HG02973 (cell line): ENCODE results near the gene FKBP2.
"Not testable (repeated sequence)": the region's sequence is repeated elsewhere in the genome, so short reads cannot be mapped to it uniquely, and the experiment has no call there.

Source experiments
- ATAC-seq: cut with Tn5 transposase; IDR thresholded peaks from one replicate; pipeline ENCODE4 v1.9.1; 2021; ENCODE audit warnings: moderate library complexity; ENCODE audit not compliant: unreplicated experiment

FKBP2 gene

DNA sequence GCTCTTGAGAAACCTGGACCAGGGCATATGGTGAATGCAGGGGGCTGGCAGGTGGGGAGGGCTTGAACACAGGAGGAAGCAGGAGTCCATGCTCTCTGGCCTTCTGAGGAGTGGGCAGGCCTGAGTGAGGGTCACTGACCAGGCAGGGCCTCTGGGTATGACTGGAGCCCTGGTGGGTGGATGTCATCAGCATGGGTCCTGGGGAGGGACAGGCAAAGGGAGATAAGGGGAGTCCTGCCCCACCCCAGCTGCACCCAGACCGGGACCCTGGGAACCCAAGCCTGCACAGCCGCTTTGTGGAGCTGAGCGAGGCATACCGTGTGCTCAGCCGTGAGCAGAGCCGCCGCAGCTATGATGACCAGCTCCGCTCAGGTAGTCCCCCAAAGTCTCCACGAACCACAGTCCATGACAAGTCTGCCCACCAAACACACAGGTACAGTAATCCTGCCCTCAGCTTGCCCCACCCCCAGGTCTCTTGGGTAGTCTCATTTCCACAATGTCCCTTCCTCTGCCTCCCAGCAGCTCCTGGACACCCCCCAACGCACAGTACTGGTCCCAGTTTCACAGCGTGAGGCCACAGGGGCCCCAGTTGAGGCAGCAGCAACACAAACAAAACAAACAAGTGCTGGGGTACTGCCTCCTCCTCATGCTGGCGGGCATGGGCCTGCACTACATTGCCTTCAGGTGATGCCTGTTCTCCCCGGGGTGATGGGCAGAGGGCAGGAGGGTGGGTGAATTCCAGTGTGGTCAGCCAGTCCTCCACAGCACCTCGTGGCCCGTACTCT lies 8.5 kb upstream of the FKBP2 start:
- no peak for ATAC-seq

DNA sequence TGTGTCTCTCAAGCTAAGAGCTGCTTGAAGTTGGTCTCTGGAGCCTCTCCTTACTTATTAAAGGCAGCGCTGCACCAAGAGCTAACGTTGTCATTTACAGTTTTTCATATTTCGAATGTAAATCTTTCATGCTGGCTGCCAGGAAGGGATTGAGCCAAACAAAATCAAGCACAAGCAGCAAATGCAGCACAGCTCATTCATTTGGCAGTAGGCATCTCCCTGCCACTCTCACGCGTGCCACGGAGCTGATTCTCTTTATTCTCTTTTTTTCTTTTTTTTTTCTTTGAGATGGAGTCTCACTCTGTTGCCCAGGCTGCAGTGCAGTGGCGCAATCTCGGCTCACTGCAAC lies 8.0 kb upstream of the FKBP2 start:
- ATAC-seq, result no peak

DNA sequence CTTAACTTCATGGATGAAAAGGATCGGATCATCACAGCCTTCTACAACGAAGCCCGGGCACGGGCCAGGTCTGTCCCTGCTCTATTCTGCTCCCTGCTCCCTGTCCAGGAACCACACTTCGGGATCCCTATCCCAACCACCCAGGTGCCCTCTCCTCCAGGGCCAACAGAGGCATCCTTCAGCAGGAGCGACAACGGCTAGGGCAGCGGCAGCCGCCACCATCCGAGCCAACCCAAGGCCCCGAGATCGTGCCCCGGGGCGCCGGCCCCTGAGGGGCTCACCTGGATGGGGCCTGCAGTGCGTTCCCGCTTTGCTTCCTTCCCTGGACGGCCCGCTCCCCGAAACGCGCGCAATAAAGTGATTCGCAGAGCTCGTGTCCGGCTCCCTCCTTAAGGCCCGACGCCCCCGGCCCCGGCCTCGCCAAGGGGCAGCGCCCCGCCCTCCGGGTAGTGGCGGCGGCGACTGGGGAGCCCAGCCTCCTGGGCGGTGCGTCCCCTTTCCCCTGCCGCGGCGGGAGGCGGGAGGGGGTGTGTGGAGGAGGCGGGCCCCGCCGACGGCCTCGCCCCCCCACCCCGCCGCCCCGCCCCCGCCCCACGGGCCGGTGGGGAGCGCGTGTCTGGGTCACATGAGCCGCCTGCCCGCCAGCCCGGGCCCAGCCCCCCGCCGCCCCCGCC lies 6.8 kb upstream of the FKBP2 start, which contains the start of gene VEGFB:
TSS of gene VEGFB (plus strand) at position 672 of the 674 bp plus-strand sequence. CDS start 250 bp downstream, outside the sequence.
- ATAC-seq, result no peak

DNA sequence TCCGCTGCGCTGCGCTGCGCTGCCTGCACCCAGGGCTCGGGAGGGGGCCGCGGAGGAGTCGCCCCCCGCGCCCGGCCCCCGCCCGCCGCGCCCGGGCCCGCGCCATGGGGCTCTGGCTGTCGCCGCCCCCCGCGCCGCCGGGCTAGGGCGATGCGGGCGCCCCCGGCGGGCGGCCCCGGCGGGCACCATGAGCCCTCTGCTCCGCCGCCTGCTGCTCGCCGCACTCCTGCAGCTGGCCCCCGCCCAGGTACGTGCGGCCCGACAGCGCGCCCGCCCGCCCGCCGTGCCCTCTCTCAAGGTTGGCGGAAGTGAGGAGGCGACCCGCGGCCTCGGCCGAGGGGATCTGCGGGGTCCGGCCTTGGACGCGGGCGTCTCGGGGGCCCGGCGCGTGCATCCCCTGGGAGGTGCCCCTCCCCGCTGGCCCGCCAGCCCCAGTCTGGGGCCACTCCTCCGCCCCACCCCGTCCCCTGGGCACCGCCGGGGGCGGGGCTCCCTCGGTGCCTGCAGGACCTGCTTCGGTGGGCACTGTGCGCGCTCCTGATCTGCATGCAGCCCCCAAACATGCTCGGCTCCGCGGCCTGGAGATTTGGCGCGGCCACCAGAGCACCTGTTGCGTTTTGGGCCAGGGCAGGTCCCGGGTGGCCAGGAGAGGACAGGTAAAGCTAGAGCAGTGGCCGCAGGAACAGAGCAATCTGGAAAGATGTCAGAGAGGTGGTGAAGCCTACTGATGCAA lies 6.1 kb upstream of the FKBP2 start:
- ATAC-seq, result no peak

DNA sequence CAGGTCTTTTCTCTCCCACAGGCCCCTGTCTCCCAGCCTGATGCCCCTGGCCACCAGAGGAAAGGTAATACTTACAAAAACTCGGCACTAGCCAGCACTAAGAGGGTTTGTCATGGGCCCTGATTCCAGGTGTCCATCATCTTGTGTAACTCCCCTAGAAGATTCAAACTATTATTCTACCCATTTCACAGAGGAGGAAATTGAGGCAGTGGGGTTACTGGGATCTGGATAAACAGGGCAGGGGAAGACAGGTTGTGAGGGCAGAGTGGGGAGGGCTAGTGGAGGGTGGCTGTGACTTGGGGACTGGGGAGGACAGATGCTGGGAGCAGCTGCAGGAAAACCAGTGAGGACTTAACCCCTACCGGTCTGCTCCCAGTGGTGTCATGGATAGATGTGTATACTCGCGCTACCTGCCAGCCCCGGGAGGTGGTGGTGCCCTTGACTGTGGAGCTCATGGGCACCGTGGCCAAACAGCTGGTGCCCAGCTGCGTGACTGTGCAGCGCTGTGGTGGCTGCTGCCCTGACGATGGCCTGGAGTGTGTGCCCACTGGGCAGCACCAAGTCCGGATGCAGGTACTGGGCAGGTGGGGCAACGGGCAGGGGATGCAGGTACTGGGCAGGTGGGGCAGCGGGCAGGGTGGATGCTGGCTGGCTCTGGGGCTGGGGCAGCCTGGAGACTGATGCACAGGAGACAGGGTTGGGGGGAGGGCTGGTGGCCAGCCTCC lies 5.3 kb upstream of the FKBP2 start:
- ATAC-seq, result no peak

DNA sequence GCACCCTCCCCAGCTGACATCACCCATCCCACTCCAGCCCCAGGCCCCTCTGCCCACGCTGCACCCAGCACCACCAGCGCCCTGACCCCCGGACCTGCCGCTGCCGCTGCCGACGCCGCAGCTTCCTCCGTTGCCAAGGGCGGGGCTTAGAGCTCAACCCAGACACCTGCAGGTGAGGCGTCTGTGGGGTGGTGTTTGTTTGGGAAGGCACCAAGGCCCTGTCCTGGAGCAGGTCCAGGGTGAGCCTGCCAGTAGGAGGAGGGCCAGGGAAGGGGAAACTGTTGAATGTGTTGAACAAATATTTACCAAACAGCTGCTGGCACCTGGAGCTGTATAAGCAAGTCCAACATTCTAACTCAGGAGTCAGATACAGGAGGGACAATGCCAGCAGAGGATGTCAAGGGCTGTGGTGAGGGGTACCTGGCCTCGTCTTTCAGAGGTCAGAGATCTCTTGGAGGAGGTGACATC lies 3.4 kb upstream of the FKBP2 start:
- no peak for ATAC-seq

DNA sequence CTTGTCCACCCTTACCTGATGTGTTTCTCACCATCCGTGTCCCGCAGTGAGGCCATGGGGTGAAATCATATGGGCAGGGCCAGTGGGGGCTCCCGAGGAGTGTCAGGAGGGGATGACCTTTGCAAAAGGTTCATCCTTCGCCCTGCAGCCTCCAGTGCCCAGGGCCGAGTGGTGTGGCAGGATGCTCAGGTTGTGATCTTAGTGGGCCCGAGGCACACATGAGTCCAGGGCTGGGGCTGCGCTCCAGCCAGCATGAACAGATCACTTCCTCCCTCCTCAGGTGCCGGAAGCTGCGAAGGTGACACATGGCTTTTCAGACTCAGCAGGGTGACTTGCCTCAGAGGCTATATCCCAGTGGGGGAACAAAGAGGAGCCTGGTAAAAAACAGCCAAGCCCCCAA lies 2.8 kb upstream of the FKBP2 start:
- ATAC-seq, result no peak

DNA sequence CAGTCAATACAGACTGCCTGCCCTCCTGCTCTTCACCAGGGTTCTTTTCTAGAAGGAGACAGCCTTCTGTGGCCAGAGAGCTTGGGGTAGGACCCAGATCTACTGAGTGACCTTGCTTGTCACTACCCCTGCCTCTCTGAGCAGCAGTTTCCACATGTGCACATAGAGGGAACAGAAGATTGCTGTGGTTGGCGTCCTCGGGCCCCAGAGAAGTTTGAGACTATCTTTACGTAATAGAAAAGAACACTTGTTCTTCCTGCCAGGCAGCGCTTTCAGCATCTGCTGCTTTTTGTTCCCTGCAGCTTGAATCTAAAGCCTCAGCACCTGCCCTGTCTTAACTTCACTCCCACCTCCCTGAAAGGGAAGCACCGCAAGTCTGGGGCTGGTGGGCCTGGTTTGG lies 1.9 kb upstream of the FKBP2 start:
- ATAC-seq, result no peak

DNA sequence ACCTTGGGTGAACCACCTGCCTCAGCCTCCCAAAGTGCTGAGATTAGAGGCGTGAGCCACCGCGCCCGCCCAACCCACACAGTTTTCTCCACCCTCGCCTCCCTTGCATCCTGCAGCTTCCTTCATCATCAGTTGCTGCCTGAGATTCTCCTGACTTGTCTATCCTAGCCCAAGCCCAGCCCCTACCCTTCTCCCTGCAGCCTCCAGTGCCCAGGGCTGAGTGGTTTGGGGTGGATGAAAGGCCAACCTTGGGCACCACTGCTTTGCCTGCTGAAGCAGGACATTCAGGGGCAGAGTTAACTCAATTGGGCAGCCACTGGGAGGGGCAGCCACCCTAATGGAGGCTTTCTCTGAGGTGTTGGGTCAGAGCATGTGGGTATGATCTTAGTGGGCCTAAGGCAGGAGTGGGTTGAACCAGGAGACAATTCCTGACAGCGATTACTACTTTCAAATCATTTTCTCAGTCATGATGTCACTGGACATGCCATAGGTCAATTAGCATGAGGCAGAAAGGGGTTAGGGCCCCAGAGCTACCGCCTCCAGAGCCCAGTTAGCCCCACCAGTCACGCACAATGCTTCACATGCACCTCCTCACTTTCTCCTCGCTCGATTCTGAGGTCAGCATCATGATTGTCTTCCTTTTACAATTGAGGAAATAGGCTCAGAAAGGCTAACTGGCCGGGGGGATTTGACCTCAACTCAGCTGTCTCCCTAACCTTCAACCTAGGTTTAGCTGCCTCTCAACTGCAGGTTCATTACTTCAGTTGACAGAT lies 1.0 kb upstream of the FKBP2 start:
- ATAC-seq, result peak; percentile 9

DNA sequence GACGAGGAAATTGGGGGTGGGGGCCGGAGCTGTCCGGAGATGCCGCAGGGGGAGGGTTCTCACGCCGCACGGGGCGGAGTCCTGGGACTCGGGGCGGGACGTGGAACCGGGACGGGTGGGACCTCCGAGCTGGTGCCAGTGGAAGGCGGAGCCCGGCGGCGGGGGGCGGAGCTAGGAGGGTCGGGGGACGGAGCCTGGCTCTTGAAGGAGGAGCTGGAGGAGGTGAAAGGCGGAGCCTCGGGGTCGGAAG lies 271 bp downstream of the FKBP2 start:
- peak; percentile 51 for ATAC-seq

DNA sequence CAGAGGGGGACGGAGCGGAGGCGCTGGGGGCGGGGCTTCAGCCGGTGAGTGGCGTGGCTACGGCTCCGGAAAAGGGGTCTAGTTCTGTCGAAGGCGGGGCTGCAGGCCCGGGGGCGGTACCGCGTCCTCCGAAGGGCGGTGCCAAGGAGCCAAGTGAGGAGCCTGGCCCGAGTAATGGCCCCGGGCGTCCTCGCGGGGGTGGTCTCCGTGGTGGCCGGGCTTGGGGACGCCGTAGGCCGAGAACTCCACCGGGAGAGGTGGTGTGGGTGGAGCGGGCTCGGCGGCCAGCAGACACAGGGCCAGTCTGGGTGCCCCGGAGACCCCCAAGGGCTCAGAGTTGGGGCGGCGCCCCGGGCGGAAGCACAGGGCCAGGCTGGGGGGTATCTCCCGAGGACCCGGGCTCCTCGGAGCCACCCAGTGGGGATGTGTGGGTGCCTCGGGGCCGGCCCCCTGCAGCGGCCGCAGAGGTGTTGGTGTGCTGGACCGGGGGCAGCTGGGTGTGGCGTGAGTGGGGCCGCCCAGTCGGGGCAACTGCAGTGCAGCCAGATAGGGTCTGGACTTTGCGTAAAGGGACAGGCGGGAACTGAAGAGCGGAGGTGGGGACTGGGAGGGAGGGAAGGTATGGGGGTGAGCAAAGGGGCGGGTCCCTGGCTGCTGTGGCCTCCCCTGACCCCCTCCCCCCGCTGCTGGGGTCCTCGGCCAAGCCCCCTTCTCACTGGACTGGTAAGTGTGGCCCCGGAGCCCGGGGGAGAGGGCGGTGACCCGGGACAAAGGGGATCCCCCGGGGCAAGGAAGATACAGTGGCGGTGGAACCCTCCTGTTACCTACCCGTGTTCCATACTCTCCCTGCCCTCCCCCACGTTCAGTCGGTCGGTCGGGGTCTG lies 838 bp downstream of the FKBP2 start:
- ATAC-seq, result peak; percentile 9

DNA sequence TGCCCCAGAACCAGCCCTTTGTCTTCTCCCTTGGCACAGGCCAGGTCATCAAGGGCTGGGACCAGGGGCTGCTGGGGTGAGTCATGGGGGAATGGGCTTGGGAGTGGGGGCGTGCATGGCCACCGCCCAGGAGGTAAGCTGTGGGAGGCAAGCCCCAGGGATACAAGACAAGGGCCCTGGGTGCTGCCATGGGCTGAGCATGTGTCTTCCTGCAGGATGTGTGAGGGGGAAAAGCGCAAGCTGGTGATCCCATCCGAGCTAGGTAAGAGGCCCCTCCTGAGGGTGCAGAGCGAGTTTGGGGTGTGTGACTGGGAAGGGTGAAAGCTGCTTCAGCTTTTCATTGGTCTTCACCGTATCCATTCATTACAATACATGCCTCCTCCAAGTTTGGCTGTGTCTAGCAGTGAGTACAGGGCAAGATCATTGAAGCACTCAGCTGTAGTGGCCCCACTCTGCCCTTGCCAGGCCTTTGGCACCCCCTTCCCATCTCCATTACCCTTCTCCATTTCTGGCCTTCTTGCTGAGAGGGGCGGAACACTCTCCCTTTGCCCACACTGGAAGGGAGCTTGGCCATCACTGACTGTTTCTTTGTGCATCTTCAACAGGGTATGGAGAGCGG lies 2.5 kb downstream of the FKBP2 start:
- no peak for ATAC-seq

DNA sequence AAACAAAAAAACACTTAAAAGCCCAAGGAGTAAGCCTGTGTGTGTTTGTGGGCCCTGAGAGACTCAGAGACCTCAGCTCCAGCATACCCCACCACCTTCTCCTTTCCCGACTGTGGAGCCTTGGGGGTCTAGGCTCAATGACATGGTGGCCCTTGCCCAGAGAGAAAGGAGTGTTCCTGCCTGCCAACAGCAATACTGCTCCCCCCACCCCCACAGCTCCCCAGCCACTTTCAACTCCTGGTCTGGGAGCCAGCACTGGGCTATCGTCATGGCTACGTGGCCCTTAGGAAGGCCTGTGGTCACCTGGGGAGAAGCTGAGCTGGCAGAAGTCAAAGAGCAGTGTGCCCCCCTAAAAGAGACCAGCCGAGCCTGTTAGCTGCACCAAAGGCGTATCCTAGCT lies 3.2 kb downstream of the FKBP2 start:
- ATAC-seq, result no peak

DNA sequence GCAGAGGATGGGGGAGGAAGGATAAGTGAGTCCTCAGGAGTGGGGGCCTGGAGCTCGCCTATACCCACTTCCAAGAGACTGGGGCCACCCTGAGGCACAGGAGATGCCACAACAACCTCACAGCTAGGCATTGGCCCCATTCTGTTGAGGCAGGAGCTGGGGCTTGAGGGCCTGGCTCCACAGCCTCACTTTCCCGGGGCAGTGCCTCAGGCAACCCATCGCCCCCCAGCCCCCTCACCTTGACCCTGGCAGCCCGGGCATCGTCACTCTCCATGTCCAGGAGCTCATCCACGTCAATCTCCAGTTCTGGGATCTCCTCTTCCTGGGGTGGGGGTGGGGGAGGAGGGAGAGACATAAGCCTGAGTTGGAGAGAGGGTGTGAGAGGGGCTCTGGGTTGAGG lies 4.1 kb downstream of the FKBP2 start:
- ATAC-seq, result no peak

DNA sequence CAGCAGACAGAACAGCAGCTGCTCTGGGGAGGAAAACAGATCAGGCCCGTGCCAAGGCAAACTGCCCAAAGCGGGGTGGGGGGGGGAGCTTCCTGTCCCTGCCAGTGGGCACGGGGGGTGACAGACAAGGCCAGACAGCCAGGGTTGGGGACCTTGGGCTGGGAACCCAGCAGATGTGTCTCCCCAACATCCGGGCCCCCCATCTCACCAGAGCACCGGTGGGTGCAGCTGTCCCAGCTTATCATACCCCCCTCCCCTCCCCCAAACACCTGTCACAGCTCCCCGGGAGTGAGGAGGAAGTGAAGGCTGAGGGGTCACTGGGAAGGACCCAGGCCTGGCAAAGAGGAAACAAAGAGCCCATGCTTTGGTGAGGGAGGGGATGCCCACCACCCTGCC lies 4.5 kb downstream of the FKBP2 start:
- ATAC-seq, result no peak

DNA sequence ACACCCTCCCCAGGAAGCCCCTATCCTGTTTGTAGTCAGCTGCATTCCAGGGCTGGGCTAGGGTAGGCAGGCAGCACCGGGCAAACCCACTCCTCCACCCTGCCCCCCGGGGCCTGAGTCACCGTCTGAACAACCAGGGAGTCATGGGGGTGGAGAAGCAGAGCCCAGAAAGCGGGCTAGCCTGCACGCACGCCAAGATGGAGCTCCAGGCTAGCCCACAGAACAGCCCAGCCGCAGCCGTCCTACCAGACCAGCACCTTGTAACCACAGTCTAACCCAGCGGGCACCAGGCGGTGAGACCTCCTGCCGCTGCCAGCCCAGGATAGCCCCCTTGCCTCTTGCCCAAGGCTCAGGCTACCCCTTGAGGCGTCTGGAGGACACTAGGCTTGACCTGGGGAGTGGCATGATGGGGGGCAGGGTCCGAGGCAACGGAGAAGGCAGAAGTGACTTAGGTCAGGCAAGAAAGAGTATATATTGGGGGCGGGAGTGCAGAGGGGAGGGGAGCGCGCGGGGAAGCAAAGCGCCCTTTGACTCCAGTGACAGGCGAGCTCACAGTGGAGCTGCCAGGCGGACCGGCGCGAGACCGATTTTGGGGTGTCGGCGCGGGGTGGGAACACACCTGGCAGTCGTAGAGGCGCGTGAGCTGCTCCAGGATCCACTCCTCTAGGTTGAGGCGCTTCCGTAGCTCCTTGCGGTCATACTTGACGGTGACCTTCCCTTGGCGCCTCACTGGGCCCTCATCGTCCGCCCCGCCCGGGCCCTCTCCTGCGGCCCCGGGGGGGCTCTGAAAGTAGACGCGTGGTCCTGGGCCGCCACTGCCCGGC lies 5.1 kb downstream of the FKBP2 start:
- no peak for ATAC-seq

DNA sequence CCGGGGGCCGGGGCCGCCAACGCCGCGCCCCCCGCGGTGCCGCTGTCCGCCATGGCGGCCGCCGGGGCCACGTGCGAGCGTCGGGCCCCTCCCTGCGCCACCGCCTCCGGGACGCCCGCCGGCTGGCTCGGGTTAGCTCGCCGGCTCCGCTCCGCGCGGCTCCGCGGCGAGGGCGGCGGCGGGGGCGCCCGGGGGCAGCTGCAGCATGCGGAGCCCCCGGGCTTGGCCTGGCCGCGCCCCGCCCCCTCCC lies 5.7 kb downstream of the FKBP2 start:
- ATAC-seq, result not testable (repeated sequence)

DNA sequence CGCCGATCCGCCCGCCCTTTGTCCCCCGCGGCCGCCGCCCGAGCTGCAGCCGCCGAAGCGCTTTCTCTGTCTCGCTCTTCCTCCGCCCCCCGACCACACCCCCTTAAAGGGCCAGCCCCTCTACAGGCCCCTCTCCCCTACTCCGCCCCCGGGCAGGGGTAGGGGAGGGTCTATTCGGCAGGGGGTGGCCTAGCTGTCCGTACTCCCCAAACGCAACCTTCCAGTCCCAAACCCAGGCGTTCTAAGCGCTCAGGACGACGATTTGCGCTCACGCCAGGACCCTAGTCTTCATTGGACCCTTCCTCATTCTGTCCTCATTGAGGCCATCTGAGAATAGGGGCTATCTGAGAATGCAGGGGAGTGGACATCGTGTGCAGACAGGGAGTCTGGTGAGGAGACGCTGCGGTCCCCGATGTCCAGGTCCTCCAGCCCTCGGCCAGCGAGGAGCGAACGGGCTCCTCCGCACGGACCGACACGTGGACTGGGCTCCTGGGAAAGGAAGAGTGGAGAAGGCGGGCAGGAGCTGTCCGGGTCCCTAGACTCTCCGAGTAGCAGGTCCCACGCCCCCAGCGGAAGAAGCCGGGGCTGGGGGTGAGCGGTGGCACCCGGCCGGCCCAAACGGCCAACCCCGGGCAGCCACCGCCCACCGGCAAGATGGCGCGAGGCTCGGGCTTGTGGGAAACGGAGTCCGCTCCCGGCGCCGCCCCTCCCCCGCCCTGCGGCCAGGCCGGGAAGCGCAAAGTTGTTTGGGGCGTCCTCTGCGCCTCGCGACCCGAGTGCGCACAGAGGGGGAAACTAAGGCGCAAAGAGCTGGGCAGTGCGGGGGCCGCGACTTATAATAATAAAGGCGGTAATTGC lies 6.2 kb downstream of the FKBP2 start, which contains the start of gene PPP1R14B:
TSS of gene PPP1R14B (minus strand) at position 73 of the 858 bp plus-strand sequence. CDS start 270 bp downstream, outside the sequence.
- ATAC-seq, result no peak
